Fibroblast of peridontal ligament (primary cell): ENCODE results near the gene SERPIND1.
A peak's percentile ranks its signal among the peaks of the same experiment; 100 is the strongest.
"Not testable (repeated sequence)": the region's sequence is repeated elsewhere in the genome, so short reads cannot be mapped to it uniquely, and the experiment has no call there.

Experiments used
- DNase-seq: peaks from one replicate; pipeline ENCODE4 v3.0.0-alpha.2; 2010; ENCODE audit errors: extremely low read depth

Gene SERPIND1

DNA sequence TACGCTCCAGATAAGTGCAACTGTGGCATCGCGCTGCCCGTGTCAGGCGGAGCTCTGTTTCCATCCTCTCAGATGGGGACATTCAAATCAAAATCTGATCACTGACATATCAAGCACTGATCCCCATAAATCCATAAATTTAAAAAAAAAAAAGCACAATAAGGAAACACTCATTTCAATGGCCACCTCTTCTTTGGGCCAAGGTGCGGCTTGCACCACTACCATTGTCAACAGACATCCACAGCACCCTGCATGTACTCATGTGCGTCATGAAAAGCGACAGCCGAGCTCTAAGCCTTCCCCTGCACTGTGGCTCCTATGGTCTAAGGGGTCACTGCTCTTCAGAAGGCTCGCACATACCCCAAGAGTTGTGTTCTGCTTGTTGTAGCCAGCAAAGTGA is 26.7 kb upstream of the SERPIND1 start:
- DNase-seq = no peak

DNA sequence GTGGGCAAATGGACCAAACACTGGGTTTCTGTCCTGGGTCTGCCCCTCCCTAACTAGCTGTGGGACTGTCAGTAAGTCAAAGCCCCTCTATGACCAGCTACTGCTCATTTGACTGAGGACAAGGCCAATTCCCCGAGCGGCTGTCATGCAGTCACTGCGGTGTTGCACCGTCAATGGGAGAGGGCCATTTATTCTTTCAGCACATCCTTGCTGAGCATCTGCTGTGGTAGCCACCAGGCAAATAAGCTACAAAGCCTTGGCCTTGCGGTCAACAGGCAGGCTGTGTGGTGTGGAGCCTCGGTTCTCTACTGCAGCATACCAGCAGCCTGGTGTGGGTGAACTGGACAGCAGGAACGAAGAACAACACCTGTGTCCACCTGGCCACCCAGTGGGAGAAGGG is 25.8 kb upstream of the SERPIND1 start:
- no peak for DNase-seq

DNA sequence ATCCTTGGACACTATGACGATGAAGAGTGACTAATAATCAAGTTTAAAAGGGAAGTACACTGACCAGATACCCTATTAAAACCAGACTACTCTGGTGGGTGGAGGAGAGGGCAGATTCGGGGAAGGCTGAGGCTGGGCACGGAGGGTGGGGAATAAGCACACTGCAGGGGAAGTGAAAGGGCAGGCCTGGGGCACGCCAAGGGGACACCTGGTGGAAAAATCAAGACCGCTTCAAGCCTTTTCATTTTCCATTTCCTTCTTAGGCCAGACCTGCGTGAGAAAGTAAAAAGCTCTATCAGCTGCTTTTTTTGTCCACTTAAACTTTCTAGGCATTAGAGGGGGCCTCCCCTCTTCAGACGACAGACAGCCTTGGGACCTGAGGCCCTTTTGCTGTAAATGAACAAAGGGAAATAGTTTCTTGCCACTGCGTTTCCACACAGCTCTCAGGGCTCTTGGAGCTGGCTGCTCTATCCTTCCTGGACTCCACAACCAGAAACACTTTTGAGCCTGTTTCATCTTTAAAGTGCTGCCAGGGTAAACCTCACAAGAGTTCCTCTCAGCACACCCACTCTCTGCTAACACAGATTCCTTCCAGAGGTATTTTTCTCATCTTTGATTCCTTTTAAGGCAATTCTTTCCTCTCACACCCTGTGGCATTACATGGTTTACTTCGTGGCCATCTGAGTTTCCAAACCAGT is 25.0 kb upstream of the SERPIND1 start:
- DNase-seq = no peak

DNA sequence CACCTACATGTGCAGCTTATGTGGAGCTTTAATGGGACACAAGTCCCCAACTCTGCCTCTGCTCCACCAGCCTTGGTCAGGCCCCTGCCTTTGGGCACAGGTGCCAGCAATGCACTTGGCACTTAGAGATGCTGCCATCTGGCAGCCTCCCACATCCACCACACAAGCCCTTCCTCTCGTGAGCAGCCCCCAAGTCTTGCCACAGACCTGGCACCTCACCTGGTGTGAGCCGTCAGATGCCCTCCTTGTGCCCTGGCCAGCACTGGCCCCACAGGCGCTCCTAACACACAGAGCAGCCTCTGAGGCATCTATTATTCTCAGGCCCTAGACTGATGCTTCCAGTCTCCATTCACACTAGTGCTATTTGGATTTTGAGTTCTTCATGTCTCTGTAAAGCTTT is 24.5 kb upstream of the SERPIND1 start:
- no peak for DNase-seq

DNA sequence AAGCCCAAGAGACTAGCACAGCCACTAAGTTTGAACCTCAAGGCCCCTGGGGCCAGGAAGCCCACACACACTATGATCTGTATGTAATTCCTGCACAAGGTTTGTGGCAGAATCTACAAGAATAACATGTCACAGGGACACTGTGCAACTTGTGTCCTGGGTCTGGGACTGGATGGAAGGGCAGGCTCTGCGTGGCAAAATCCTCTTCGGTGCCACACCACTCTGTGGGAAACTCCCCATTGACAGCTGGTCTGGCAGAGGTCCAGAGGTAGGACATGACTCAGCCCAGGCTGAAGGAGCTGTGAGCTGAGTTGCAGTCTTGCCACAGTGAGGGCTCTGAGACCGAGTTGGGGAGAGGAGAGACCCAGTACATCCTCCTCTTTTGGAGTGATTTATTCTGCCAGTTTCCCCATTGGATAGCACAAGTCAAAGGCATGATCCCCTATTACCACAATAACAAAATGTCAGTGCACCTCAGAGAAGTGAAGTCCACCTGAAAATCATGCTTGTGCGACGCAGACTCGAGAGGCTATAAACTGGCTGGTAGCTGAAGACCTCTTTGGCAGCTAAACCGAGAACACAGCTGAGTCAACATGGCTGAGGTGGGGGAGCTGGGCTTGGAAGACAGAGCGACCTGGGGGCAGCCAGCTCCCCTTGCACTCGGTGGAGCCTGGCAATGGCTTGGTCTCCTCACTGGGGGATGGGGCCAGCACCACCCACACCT is 23.3 kb upstream of the SERPIND1 start:
- peak; percentile 80 for DNase-seq

DNA sequence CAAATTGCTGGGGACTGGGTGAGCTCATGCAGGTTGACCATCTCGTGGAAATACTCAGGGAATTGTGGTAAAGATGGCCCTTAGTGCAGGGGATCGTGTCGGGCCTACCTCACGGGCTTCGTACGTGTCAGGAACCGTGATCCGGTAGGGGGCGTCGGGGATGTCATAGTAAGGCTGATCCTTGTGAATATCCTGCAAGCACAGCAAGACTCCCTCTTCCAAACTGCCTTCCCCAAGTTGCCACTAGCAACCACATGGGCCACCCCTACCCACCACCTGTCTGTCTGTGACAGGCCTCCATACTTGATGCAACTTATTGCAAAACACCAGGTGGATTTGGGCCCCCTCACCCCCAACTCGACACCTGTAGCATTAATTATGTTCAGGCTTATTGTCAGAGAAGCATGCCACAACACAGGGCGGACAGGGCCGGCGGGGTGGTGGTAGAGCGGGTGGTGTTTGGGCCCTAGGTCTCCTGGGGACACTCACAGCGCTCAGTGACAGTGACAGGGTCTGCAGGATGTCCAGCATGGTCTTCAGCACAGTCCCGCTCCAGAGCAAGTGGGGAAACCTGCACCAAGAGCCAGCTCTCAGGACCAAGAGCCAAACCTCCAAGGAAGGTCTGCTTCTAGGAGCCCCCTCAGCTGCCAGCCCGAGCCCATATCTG is 22.6 kb upstream of the SERPIND1 start:
- DNase-seq = no peak

DNA sequence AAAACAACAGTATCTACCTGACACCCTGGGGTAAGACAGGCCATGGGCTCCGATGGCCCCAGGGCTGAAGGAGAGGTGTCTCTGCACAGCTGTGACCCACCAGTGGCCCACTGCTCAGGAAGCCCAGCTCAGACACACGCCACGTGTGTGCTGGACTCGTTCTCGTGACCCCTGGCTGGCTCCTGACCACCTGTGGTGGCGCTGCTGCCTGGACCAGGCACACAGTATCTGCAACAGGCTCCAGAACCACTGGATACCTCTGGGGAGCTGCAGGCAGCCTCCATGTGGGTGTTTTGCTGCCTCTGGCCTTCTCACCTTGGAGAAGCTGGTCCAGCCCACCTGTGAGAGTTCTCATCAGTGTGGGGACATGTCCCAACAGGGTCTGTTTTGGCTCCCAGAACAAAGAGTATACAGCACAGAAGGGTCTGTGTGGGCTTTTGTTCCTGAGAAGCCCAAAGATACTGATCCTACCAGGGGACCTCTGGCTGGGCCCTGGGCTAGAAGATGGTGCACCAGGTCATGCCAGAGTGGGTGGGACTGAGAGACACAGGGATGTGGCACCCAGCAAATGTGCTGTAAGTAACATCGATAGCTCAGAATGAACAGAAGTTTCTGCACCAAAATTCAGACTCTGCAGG is 21.7 kb upstream of the SERPIND1 start:
- no peak for DNase-seq

DNA sequence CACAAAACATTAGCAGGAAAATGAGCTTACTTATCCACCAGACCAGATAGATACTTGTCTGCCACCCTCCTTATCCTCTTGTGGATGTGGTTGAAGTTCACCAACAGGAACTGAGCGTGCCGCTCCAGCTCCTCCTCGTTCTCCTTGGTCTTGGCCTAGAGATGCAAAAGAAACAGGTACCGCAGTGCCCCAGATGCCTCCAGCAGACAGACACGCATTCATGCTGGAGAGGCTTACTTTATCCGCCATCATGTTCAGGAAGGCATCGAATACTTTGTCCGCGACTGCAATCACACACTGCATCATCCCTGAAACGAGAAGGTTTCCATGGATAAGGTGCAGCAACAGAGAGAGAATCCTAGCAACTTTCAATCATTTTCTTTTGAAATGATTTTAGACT is 21.0 kb upstream of the SERPIND1 start:
- DNase-seq = no peak

DNA sequence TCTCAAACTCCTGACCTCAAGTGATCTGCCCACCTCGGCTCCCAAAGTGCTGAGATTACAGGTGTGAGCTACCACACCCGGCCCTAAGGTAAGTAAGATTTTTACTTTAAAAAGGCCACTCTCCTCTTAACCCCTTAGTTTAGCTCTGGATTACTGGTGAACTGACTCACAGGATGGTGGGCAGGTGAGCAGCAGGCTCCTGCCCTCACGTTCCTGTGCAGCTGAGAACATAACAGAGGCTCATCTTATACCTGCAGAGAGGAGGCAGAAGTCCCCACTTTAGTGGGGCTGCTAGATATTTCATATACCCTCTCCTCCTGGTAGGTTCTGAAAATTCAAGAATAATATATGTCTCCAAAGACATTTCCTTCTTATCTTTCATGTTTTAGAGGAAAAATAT is 17.1 kb upstream of the SERPIND1 start:
- no peak for DNase-seq

DNA sequence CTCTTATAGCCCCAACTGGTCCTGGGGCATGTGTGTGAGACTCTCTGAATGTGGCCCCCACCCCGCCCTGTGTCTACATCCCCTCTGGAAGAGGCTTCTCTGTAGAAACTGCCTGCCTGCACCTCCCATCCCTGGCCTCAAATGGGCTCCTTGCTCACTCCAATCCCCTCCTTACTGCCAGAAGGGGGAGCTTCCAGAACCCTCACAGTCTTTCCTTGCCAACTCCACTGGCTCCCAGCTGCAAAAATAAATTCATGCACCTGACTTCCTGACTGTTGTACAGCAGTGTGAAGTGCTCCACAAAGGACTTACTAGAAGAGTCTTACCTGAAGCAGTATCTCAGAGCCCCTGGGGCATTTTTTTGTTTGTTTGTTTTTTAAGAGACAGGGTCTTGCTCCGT is 15.2 kb upstream of the SERPIND1 start:
- no peak for DNase-seq

DNA sequence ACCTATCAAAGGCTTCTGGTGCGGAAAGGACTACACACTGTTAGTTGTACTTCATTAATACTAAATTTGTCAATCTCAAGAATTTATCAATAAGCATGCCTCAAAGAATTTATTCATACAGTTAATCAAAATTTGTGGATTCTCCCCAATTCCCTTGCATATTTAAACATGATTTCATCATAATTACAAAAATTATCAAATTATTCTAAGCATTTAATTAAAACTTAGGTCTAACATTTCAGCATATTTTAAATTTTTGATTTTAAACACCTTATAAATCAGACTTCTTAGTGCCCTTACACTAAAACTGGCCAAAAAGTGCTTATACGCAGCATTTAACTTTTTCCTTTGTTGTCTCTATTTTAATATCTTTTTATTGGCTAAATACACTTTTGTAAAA is 13.8 kb upstream of the SERPIND1 start:
- DNase-seq = no peak

DNA sequence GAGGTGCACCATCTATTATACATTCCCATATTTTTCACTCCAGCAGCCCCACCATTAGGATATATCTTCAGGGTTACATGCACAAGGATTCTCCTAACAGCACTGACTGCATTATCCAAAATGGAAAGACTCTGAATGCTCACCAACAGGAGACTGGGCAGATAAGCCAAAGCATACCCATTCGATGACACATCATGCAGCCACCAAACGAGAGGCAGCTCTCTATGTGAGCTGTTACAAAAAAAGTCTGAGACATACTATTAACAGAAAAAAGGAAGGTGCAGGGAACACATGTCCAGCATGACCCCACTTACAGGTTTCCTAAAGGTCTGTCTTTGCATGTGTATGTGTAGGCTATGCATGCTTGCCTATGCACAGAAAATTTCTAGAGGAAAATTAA is 12.4 kb upstream of the SERPIND1 start:
- peak; percentile 31 for DNase-seq

DNA sequence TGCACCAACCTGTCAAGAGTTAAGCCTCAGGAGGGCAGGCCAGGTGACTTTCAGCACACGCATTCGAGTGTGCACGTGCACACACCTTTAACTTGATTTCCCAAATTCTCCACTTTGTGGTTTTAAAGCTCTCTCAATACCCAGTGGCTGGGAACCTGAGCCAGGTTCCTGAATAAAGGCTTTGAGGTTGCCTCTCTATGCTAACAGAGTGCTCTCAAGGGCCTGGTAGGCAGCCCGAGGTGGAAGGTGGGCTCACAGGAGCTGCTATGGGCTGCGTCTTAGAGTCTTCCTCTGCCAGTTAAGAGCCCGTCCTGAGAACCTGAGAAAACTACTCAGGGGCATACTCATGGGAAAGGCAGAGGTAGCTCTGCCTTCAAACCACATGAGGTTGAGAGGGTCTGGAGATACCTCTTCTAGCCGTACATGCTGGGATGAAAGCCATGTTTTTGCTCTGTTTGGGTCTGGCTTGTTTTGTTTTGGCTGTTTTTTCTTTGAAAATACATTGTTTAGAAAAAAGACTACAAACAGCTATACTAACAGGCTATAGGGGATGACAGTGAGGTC is 11.6 kb upstream of the SERPIND1 start:
- DNase-seq = no peak

DNA sequence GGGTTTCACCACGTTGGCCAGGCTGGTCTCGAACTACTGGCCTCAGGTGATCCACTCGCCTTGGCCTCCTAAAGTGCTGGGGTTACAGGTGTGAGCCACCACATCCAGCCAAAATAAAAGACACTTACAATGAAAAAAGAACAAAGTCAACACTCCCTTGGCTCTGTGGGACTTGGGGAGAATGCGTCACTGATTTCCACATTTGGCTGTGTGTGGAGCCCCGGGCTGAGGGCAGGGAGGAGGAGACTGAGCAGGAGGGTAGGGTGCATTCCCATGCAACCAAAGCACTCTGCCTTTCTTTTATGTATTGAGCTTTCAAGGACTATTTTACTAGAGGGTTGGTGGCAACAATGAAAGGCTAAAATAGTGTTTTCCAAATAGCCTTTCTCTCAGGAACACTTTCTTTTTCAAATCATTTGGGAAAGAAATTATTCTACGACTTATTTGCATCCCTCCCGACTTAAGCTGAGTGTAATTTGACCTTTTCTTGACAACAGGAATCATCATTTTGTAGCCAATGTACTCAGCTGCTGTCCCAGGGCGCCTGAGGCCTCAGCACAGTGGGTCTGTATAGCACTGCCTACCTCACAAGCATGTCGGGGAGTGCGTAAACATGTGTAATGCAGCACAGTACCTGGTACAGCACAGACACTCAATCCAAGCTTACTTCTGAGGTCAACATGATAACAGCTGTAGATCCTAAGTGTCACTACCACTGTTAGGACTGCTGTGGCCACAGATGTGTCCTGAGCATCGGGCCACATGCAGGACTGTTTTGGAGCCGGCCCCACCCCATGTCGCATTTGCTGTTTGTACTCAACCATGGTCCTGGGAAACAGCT is 10.1 kb upstream of the SERPIND1 start:
- no peak for DNase-seq

DNA sequence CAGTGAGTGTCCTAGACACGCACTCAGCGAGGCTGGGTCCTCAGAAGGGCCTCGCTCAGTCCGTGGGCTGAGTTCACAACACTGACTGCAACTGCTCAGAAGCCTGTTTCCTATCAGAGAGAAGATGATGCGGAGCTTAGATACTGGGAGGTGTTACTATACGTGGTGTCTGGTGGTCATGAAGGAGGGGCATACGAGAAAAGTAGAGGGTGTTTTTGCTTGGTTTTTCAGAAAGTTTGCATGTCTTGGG is 9.5 kb upstream of the SERPIND1 start:
- DNase-seq = no peak

DNA sequence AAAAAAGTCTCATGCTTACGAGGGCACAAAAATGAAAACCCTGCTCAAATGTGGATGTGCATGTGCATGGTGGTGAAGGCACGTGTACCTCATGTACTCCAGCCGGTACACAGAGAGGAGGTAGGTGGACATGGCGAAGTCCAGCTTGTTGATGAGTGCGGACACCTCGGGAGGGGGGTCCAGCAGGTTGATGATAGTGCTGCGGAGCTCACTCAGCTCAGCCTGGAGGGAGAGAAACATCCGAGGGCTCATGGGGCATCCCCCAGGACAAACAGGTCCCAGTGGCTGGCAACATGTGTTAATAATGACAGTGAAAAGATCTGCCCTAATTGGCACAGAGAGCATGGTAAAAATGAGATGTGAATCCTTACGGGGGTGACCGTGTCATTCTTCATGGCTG is 9.2 kb upstream of the SERPIND1 start:
- no peak for DNase-seq

DNA sequence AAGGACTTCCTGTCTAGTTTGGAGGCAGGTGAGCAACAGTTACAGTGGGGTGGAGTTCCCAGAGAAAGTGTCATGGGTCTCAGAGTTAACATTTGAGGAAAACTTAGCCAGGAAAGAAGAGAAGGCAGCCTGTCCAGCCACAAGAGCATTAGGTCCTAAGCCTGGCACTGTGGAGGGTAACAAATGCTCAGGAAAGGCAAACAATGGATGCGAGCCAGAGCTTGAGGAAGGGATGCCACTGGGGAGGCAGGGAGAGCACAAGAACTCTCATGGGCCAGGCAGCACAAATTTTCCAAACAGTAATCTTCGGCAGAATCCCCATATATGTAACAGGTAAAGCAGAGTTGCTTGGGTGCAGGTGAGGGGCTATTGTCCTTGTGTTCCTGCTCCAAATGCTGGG is 8.0 kb upstream of the SERPIND1 start:
- DNase-seq = no peak

DNA sequence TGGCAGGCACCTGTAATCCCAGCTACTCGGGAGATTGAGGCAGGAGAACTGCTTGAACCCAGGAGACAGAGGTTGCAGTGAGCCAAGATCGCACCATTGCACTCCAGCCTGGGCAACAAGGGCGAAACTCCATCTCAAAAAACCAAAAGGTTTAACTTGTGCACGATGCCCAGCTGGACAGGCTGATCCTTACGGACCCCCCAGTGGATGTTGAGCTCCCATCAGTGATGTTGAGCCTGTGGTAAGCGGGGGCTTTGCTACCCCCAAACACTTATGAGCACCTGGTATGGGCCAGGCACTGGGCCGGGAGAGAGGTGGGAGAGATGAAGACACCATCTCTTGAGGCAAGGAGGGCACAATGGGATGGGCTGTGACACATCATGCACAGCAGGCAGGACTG is 7.4 kb upstream of the SERPIND1 start:
- no peak for DNase-seq

DNA sequence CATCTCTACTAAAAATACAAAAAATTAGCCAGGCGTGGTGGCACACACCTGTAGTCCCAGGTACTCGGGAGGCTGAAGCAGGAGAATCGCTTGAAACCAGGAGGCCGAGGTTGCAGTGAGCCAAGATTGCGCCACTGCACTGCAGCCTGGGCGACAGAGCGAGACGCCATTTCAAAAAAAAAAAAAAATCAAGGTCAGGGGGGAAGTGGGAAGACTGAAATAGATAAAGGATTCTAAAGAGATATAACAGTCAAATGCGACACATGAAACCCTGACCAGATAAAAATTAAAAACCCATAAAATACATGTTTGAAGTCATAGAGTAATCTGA is 4.5 kb upstream of the SERPIND1 start:
- DNase-seq = not testable (repeated sequence)

DNA sequence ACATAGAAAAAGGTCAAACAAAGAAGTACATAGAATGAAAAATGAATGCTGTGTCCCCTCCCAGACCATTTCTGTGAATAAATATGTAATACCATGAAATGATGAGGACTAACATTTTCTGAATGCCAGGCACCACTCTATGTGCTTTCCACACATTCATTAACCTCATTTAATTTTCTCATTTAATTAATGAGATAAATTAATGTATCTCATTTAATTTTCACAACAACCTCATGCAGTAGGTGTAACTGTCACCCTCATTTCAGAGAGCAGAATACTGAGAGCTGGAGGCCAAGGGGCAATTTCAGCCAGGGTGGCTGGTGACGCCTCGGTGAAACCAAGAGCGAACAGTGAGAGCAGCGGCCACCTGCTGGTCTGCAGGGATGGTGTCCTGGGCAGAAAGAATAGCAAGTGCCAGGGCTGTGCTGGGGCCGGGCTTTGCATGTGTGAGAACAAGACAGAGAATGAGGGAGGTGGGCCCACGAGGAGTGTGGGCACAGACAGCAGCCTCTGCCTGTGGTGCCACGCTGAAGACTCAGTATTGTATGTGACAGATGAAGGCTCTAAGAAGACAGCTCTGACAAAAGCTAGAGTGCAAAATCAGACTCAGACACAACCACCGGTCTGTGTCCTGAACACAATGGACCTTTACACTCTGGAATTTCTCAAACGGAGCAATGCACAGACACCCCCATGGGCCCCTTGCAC is 1.8 kb upstream of the SERPIND1 start:
- no peak for DNase-seq

DNA sequence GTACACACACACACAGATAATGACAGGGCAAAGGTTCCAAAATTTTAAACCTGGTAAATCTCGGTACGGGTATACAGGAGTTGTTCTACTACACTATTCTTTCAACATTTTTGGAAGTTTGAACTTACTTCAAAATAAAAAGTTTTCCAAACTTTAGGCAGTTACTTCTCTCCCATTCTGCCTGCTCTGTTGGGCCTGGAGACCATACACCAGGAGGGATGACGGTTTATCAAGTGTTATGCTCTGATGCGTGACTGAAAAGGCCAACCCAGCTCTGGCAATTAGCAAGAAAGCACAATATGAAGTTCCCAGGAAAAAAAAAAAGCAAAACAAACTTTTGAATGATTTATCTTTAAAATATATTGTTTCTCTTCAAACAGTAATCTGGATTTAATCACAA is 969 bp downstream of the SERPIND1 start:
- DNase-seq = no peak
